Neural progenitor cell (in vitro differentiated cells): ENCODE measurements around the gene SLBP. TPM values are rescaled to one million over a fixed set of nuclear protein-coding genes. Genes with fewer than 3 reads are reported as not detected.
A peak's percentile ranks its signal among the peaks of the same experiment; 100 is the strongest.

Experiments used
- DNase-seq: peaks from one replicate; pipeline ENCODE4 v3.0.0-alpha.2; 2016; ENCODE audit warnings: low spot score
- H2AFZ ChIP-seq: fragments of 200-600 bp; sonication (generic); replicated peaks from 2 replicates; pipeline ENCODE4 v1.6.1; 2016; ENCODE audit warnings: antibody characterized with exemption
- H3F3A ChIP-seq: fragments of 200-600 bp; sonication (generic); 2 replicates; pipeline ENCODE4 v1.6.1; 2016; ENCODE audit warnings: antibody characterized with exemption, low read depth
- H3K27ac ChIP-seq: fragments of 200-600 bp; sonication (generic); 2 replicates; pipeline ENCODE4 v1.5.1; 2016; ENCODE audit warnings: mild to moderate bottlenecking
- H3K27me3 ChIP-seq: fragments of 200-600 bp; sonication (generic); 2 replicates; pipeline ENCODE4 v1.6.1; 2016; ENCODE audit warnings: mild to moderate bottlenecking, moderate library complexity
- H3K36me3 ChIP-seq: fragments of 200-600 bp; sonication (generic); 2 replicates; pipeline ENCODE4 v1.5.1; 2016
- H3K4me1 ChIP-seq: fragments of 200-600 bp; sonication (generic); 2 replicates; pipeline ENCODE4 v1.6.1; 2016; ENCODE audit warnings: mixed run types
- H3K4me2 ChIP-seq: fragments of 200-600 bp; sonication (generic); 2 replicates; pipeline ENCODE4 v1.6.1; 2016
- H3K4me3 ChIP-seq: fragments of 200-600 bp; sonication (generic); 2 replicates; pipeline ENCODE4 v1.5.1; 2016
- H3K79me2 ChIP-seq: fragments of 200-600 bp; sonication (generic); 2 replicates; pipeline ENCODE4 v1.6.1; 2016; ENCODE audit warnings: low read depth
- H3K9ac ChIP-seq: fragments of 200-600 bp; sonication (generic); 2 replicates; pipeline ENCODE4 v1.6.1; 2016
- H3K9me3 ChIP-seq: fragments of 200-600 bp; sonication (generic); 2 replicates; pipeline ENCODE4 v1.5.1; 2016; ENCODE audit warnings: low read depth
- H4K20me1 ChIP-seq: fragments of 200-600 bp; sonication (generic); 2 replicates; pipeline ENCODE4 v1.6.1; 2016; ENCODE audit warnings: low read depth
- H3K27ac Mint-ChIP-seq: 3 replicates; pipeline ENCODE4 v1.8.0; 2021; ENCODE audit warnings: mixed read lengths
- H3K27me3 Mint-ChIP-seq: 2 replicates; pipeline ENCODE4 v1.8.0; 2022; ENCODE audit warnings: low read depth, mild to moderate bottlenecking, inconsistent platforms, moderate library complexity, mixed read lengths; ENCODE audit not compliant: insufficient read depth
- H3K36me3 Mint-ChIP-seq: 3 replicates; pipeline ENCODE4 v1.8.0; 2021; ENCODE audit warnings: mixed read lengths
- H3K4me1 Mint-ChIP-seq: 3 replicates; pipeline ENCODE4 v1.8.0; 2021; ENCODE audit warnings: mixed read lengths
- H3K4me3 Mint-ChIP-seq: 3 replicates; pipeline ENCODE4 v1.8.0; 2021; ENCODE audit warnings: mild to moderate bottlenecking, moderate library complexity, mixed read lengths
- H3K9me3 Mint-ChIP-seq: 3 replicates; pipeline ENCODE4 v1.8.0; 2020; ENCODE audit warnings: mixed read lengths
- EZH2 ChIP-seq: fragments of 200-600 bp; sonication (generic); IDR thresholded peaks from 2 replicates; pipeline ENCODE4 v1.6.1; 2017; ENCODE audit warnings: antibody characterized with exemption, mild to moderate bottlenecking, moderate library complexity
- EZH2phosphoT487 ChIP-seq: fragments of 200-600 bp; sonication (generic); IDR thresholded peaks from 2 replicates; pipeline ENCODE4 v1.6.1; 2017; ENCODE audit warnings: antibody characterized with exemption
- total RNA-seq: library from RNA; depleted of rRNA; stranded (reverse); fragments of >200 nt; gene quantifications from 2 replicates; pipeline ENCODE4 v1.2.3, GENCODE V29; 2015; ENCODE audit warnings: low replicate concordance
- TF ChIP-seq, protein P1 (sequence below): fragments of 200-600 bp; sonication (generic); IDR thresholded peaks from 2 replicates; pipeline ENCODE4 v1.5.1; 2017; ENCODE audit warnings: antibody characterized with exemption, mild to moderate bottlenecking

SLBP gene
- total RNA-seq, 1 donor from 2014 or later, result 119 TPM

DNA sequence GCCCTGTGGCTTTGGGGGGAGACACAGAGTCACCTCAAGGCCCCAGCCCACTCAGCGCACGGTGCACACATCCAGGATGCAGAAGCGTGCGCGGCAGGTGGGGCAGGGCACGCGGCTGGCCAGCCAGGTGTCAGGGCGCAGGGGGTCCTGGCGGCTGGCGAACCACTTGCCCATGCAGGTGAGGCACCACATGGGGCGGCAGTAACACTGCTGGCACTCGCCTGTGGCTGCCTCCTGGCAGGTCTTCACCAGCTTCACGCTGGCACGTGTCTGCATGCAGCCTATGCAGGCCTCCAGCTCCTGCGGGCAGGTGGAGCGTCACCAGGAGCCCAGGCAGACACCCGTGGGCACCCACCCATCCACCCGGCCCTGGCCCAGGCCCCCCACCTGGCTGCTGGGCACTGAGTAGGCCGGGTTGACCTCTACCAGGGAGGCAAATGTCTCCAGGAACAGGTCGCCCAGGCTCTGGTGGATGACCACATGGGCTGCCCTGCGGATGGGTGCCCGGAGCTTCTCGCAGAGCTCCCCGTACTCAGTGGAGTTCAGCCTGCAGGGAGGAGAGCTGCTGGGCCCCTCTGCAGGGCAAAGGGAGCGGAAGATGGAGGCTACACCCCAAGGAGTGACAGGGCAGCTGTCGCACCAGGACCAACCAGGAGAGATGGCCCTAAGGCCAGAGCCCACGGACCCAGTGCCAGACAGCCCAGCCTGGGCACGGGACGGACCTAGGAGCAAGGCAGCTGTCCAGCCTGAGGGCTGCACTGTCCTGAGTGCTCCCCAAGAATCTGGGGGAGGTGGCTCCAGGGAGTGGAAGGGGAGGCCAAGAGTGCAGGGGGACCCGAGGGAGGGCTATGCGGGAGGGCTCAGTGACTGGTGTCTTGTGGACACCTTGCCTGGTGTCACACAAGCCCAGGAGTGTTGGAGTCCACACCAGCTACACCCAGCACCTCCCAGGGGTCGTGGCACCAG is 5.3 kb upstream of the SLBP start:
- peaks cover 45% of the 10 kb centered on the region for H4K20me1 ChIP-seq
- H3K4me1 ChIP-seq, result peaks cover 12% of the 10 kb centered on the region
- H3K9me3 Mint-ChIP-seq, result no peaks in the 10 kb centered on the region
- H3K4me2 ChIP-seq, result no peak overlapping the region
- H3K27ac Mint-ChIP-seq, result no peak overlapping the region
- H3K27ac ChIP-seq, result no peak overlapping the region
- H3K27me3 Mint-ChIP-seq, result no peaks in the 10 kb centered on the region
- H3K36me3 ChIP-seq, result no peaks in the 10 kb centered on the region
- no peak overlapping the region for H3K9ac ChIP-seq
- no peak overlapping the region for H2AFZ ChIP-seq
- no peak for DNase-seq
- no peaks in the 10 kb centered on the region for H3K9me3 ChIP-seq
- peaks cover 42% of the 10 kb centered on the region for H3K4me1 Mint-ChIP-seq
- H3K36me3 Mint-ChIP-seq, result peaks cover 2% of the 10 kb centered on the region
- no peak overlapping the region for H3K4me3 ChIP-seq
- H3K4me3 Mint-ChIP-seq, result peak overlapping the region; percentile 57
- H3F3A ChIP-seq, result peaks cover 47% of the 10 kb centered on the region
- H3K27me3 ChIP-seq, result no peaks in the 10 kb centered on the region
- TF ChIP-seq EZH2, result no peak
- TF ChIP-seq, protein P1, sequence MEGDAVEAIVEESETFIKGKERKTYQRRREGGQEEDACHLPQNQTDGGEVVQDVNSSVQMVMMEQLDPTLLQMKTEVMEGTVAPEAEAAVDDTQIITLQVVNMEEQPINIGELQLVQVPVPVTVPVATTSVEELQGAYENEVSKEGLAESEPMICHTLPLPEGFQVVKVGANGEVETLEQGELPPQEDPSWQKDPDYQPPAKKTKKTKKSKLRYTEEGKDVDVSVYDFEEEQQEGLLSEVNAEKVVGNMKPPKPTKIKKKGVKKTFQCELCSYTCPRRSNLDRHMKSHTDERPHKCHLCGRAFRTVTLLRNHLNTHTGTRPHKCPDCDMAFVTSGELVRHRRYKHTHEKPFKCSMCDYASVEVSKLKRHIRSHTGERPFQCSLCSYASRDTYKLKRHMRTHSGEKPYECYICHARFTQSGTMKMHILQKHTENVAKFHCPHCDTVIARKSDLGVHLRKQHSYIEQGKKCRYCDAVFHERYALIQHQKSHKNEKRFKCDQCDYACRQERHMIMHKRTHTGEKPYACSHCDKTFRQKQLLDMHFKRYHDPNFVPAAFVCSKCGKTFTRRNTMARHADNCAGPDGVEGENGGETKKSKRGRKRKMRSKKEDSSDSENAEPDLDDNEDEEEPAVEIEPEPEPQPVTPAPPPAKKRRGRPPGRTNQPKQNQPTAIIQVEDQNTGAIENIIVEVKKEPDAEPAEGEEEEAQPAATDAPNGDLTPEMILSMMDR, result no peak
- TF ChIP-seq EZH2phosphoT487, result no peak
- peaks cover 33% of the 10 kb centered on the region for H3K79me2 ChIP-seq

DNA sequence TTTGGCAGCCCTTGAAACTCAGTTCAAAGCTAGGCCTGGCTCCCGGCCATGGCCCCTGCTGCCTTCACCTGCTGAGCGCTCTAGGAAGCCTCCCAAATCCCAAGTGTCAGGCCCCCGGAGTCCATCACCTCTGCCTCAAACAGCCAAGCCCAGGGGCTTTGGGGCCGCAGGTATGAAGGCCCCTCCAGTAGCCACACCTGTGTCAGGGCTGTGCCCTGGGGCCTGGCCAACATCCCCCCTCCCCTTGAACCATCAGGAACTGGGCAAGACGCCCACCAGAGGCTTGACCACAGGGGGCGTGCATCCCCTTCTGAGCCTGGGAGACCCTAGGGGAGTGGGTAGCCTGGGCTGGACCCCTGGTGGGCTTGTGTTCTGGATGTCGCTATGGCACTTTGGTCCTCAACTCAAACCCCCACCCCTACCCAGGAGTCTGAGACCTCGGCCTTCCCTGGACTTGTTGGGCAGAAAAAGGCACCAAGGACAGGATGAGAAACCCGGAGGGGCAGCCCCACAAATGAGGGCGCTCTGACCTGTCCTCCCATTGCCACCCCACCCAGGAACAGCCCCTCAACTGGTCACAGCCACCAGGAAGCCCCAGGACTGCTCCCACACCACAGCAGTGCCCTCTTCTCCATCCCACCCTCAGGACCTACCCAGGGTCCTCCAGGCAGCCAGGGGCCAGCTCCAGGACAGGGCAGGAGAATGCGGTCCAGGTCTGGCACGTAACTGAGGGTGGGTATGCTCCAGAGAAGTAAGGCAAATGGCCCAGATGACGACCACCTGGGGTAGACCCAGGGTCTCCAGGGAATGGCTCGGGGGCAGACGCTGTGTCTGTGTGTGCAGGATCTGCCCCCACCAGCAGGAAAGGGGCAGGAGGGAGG is 4.2 kb upstream of the SLBP start:
- no peaks in the 10 kb centered on the region for H3K27me3 ChIP-seq
- Mint-ChIP-seq H3K27ac (no peak overlapping the region), H3K9me3 (no peaks in the 10 kb centered on the region), H3K4me3 (peak overlapping the region; percentile 67), H3K36me3 (peaks cover 2% of the 10 kb centered on the region), H3K4me1 (peaks cover 38% of the 10 kb centered on the region), H3K27me3 (peaks cover 2% of the 10 kb centered on the region)
- H3K9ac ChIP-seq, result no peak overlapping the region
- DNase-seq, result no peak
- H3K4me2 ChIP-seq, result no peak overlapping the region
- H3K9me3 ChIP-seq, result no peaks in the 10 kb centered on the region
- peaks cover 41% of the 10 kb centered on the region for H4K20me1 ChIP-seq
- peaks cover 11% of the 10 kb centered on the region for H3K4me1 ChIP-seq
- no peaks in the 10 kb centered on the region for H3K36me3 ChIP-seq
- H3K27ac ChIP-seq, result no peak overlapping the region
- no peak overlapping the region for H3K4me3 ChIP-seq
- H3F3A ChIP-seq, result peaks cover 48% of the 10 kb centered on the region
- H2AFZ ChIP-seq, result no peak overlapping the region
- TF ChIP-seq EZH2 (no peak), EZH2phosphoT487 (no peak)
- TF ChIP-seq, protein P1, result no peak
- H3K79me2 ChIP-seq, result peaks cover 27% of the 10 kb centered on the region

DNA sequence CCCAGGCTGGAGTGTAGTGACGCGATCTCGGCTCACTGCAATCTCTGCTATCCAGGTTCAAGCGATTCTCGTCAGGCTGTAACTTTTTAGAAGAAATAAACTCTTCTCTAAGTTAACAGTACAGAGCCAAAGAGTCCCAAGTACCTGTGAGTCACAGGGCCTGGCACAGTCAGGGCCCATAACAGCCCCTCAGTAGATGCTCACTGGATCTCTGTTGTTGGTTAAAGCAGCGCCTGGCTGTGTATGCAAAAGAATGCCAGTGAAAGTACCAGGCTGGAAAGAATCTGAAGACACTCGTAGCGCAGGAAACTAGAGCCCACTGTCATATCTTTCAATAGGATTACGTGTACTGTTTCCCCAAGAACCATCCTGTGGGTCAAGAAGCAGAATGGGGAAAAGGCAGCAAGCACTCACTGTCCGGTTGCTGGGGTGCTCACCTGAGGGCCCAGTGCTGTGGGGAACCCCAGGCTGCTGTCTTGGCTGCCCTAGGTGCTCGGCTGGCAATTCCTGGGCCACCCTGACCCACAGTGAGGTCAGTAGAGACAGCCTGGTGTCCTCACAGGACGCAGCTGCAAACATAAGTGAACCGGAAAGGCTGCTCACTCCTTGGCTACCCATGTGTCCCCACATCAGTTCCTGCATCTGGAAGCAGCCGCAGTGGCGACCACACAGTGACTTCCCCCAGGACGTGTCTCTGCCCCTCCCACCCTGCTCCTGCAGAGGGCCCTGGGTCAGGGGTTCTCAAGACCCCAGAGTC is 3.1 kb upstream of the SLBP start:
- no peaks in the 10 kb centered on the region for H3K36me3 ChIP-seq
- H3K27ac ChIP-seq, result no peak overlapping the region
- no peak overlapping the region for H3K4me2 ChIP-seq
- Mint-ChIP-seq H3K27ac (no peak overlapping the region), H3K4me1 (peaks cover 46% of the 10 kb centered on the region), H3K9me3 (no peaks in the 10 kb centered on the region), H3K36me3 (peaks cover 4% of the 10 kb centered on the region), H3K27me3 (peaks cover 2% of the 10 kb centered on the region), H3K4me3 (peak overlapping the region; percentile 41)
- TF ChIP-seq EZH2phosphoT487 (no peak), EZH2 (no peak)
- TF ChIP-seq, protein P1, result no peak
- no peak overlapping the region for H3K9ac ChIP-seq
- DNase-seq, result no peak
- peaks cover 16% of the 10 kb centered on the region for H3K4me1 ChIP-seq
- H3F3A ChIP-seq, result peaks cover 43% of the 10 kb centered on the region
- H4K20me1 ChIP-seq, result peaks cover 51% of the 10 kb centered on the region
- H2AFZ ChIP-seq, result no peak overlapping the region
- H3K27me3 ChIP-seq, result no peaks in the 10 kb centered on the region
- H3K4me3 ChIP-seq, result no peak overlapping the region
- no peaks in the 10 kb centered on the region for H3K9me3 ChIP-seq
- peaks cover 33% of the 10 kb centered on the region for H3K79me2 ChIP-seq
